GM23338 (cell line): ENCODE measurements around the gene P2RX4. TPM values are rescaled to one million over a fixed set of nuclear protein-coding genes. Genes with fewer than 3 reads are reported as not detected.

Source experiments
- ATAC-seq: fragments of 200-7000 bp; cut with Tn5 transposase; 3 replicates; pipeline ENCODE4 v1.9.1; 2020
- DNase-seq: peaks from one replicate; pipeline ENCODE4 v3.0.0-alpha.2; 2015; ENCODE audit warnings: low spot score
- H2AFZ ChIP-seq: fragments of 200-600 bp; sonication (generic); 2 replicates; pipeline ENCODE4 v1.8.0; 2016; ENCODE audit warnings: antibody characterized with exemption, mild to moderate bottlenecking, moderate library complexity
- H3F3A ChIP-seq: fragments of 200-600 bp; sonication (generic); replicated peaks from 2 replicates; pipeline ENCODE4 v1.8.0; 2017; ENCODE audit warnings: antibody characterized with exemption, mixed run types, low read depth
- H3K27ac ChIP-seq: fragments of 200-600 bp; sonication (generic); 2 replicates; pipeline ENCODE4 v1.6.1; 2016; ENCODE audit warnings: low read depth
- H3K27me3 ChIP-seq: fragments of 200-600 bp; sonication (generic); 2 replicates; pipeline ENCODE4 v1.8.0; 2016; ENCODE audit warnings: mild to moderate bottlenecking, mixed run types, moderate library complexity; ENCODE audit not compliant: insufficient read depth
- H3K36me3 ChIP-seq: fragments of 200-600 bp; sonication (generic); 2 replicates; pipeline ENCODE4 v1.8.0; 2016; ENCODE audit warnings: mild to moderate bottlenecking; ENCODE audit not compliant: insufficient read depth
- H3K4me1 ChIP-seq: fragments of 200-600 bp; sonication (generic); 2 replicates; pipeline ENCODE4 v1.8.0; 2016; ENCODE audit warnings: mild to moderate bottlenecking, moderate library complexity; ENCODE audit not compliant: insufficient read depth
- H3K4me2 ChIP-seq: fragments of 200-600 bp; sonication (generic); 2 replicates; pipeline ENCODE4 v1.7.1; 2017; ENCODE audit warnings: mixed run types
- H3K4me3 ChIP-seq: fragments of 200-600 bp; sonication (generic); 2 replicates; pipeline ENCODE4 v1.6.1; 2016; ENCODE audit warnings: mixed run types
- H3K79me2 ChIP-seq: fragments of 200-600 bp; sonication (generic); replicated peaks from 2 replicates; pipeline ENCODE4 v1.8.0; 2017; ENCODE audit warnings: mild to moderate bottlenecking; ENCODE audit not compliant: insufficient read depth
- H3K9me2 ChIP-seq: fragments of 200-600 bp; sonication (generic); 2 replicates; pipeline ENCODE4 v1.8.0; 2017; ENCODE audit not compliant: insufficient read depth
- H4K20me1 ChIP-seq: fragments of 200-600 bp; sonication (generic); replicated peaks from 2 replicates; pipeline ENCODE4 v1.8.0; 2017; ENCODE audit warnings: mild to moderate bottlenecking; ENCODE audit not compliant: insufficient read depth
- H3K27ac Mint-ChIP-seq: 2 replicates; pipeline ENCODE4 v1.8.0; 2020; ENCODE audit warnings: inconsistent platforms, mild to moderate bottlenecking, moderate library complexity, mixed read lengths
- H3K27me3 Mint-ChIP-seq: 3 replicates; pipeline ENCODE4 v1.8.0; 2022; ENCODE audit warnings: low read depth, mild to moderate bottlenecking, moderate library complexity, mixed read lengths, inconsistent platforms; ENCODE audit not compliant: insufficient read depth, poor library complexity
- H3K36me3 Mint-ChIP-seq: 3 replicates; pipeline ENCODE4 v1.8.0; 2021; ENCODE audit warnings: low read depth, mild to moderate bottlenecking, inconsistent platforms, moderate library complexity, mixed read lengths
- H3K4me1 Mint-ChIP-seq: 3 replicates; pipeline ENCODE4 v1.8.0; 2020; ENCODE audit warnings: mild to moderate bottlenecking, inconsistent platforms, mixed read lengths
- H3K4me3 Mint-ChIP-seq: 3 replicates; pipeline ENCODE4 v1.8.0; 2021; ENCODE audit warnings: moderate library complexity, mild to moderate bottlenecking, inconsistent platforms, mixed read lengths
- H3K9me3 Mint-ChIP-seq: 3 replicates; pipeline ENCODE4 v1.8.0; 2020; ENCODE audit warnings: moderate library complexity, mild to moderate bottlenecking, inconsistent platforms, mixed read lengths
- CREB1 ChIP-seq: fragments of 250-450 bp; sonication (Bioruptor Pico); IDR thresholded peaks from 2 replicates; pipeline ENCODE4 v1.5.0; 2020; ENCODE audit warnings: low read depth, mild to moderate bottlenecking, moderate library complexity
- ZNF331 ChIP-seq: fragments of 250-450 bp; sonication (Bioruptor Pico); IDR thresholded peaks from 2 replicates; pipeline ENCODE4 v1.5.0; 2020; ENCODE audit warnings: low read depth, mild to moderate bottlenecking, moderate library complexity
- polyA plus RNA-seq: library from polyadenylated mRNA; unstranded; fragments of >200 nt; fragmentation: Nextera tagmentation; extraction: Ambion mirVana; gene quantifications from 2 replicates; pipeline ENCODE4 v1.2.1, GENCODE V29; 2016
- total RNA-seq: library from RNA; depleted of rRNA; stranded (reverse); fragments of >200 nt; shearing (Covaris generic); gene quantifications from 2 replicates; pipeline ENCODE4 v1.2.3, GENCODE V29; 2014
- TF ChIP-seq, protein P1 (sequence below), 2 experiments: fragments of 200-600 bp in 1 of 2; sonication (generic) in 1 of 2; conservative IDR thresholded peaks; 2 replicates each; pipeline versions ENCODE4 v1.5.1 to v1.6.1; 2016 to 2017; ENCODE audit warnings: antibody characterized with exemption in 2 of 2, low read depth in 2 of 2, mild to moderate bottlenecking in 2 of 2, moderate library complexity in 1 of 2

Gene P2RX4
- total and polyA plus RNA-seq, 2 experiments from 2014 or later: 5.6 to 18.9 TPM

DNA sequence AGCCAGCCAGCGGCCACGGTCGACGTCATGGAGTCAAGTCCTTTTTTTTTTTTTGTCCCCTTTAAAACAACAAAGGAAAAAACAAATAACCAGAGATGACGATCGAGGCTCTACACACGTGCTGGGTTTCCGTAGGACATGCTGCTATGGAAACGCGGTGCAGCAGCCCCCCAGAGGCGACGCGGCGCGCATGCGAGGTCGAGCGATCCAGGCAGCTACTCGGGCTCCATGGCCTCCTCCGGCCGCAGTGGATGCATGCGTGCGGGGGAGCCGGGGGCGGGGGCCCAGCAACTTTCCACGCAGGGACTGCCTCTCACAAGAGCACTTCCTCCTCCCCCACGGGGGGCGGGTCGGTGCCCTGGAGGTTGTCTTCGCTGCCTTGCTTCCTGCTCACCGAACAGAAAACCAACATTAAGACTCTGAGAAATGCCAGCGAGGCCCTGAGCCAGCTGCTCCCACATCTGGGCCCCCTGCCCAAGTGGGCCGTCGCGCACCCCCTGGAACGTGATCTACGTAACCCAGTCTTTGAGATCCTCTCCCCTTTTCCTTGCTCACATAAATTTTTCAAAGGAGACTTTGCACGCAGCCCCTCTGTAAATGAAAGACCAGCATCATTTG is 30.7 kb downstream of the P2RX4 start:
- no peaks in the 10 kb centered on the region for H3K79me2 ChIP-seq
- no peaks in the 10 kb centered on the region for H3K36me3 ChIP-seq
- DNase-seq (peak; percentile 66), ATAC-seq (peak; percentile 60)
- no peaks in the 10 kb centered on the region for H3F3A ChIP-seq
- Mint-ChIP-seq H3K4me3 (no peak overlapping the region; the same call in 2 of the 3 replicates), H3K27me3 (peaks cover 12% of the 10 kb centered on the region), H3K36me3 (peaks cover 17% of the 10 kb centered on the region), H3K27ac (peak overlapping the region; percentile 40; the same call in 1 of the 2 replicates), H3K9me3 (no peaks in the 10 kb centered on the region), H3K4me1 (peaks cover 38% of the 10 kb centered on the region)
- H3K27ac ChIP-seq: no peak overlapping the region; the same call in 1 of the 2 replicates
- TF ChIP-seq, protein P1, sequence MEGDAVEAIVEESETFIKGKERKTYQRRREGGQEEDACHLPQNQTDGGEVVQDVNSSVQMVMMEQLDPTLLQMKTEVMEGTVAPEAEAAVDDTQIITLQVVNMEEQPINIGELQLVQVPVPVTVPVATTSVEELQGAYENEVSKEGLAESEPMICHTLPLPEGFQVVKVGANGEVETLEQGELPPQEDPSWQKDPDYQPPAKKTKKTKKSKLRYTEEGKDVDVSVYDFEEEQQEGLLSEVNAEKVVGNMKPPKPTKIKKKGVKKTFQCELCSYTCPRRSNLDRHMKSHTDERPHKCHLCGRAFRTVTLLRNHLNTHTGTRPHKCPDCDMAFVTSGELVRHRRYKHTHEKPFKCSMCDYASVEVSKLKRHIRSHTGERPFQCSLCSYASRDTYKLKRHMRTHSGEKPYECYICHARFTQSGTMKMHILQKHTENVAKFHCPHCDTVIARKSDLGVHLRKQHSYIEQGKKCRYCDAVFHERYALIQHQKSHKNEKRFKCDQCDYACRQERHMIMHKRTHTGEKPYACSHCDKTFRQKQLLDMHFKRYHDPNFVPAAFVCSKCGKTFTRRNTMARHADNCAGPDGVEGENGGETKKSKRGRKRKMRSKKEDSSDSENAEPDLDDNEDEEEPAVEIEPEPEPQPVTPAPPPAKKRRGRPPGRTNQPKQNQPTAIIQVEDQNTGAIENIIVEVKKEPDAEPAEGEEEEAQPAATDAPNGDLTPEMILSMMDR (conservative IDR thresholded peaks at IDR 0.05; ENCODE audit: low read depth in 2 of 2): peak; percentile 11 to 21; a peak in 1 of 4 replicates
- TF ChIP-seq ZNF331 (CRISPR knock-in tag): no peak
- no peaks in the 10 kb centered on the region for H3K27me3 ChIP-seq
- H4K20me1 ChIP-seq: no peaks in the 10 kb centered on the region; the same call in 1 of the 2 replicates
- H3K4me1 ChIP-seq: peaks cover 17% of the 10 kb centered on the region; the same call in 1 of the 2 replicates
- no peak overlapping the region for H3K4me3 ChIP-seq
- H3K4me2 ChIP-seq: peak overlapping the region; percentile 38; the same call in 1 of the 2 replicates
- H2AFZ ChIP-seq: no peak overlapping the region
- no peaks in the 10 kb centered on the region; the same call in 1 of the 2 replicates for H3K9me2 ChIP-seq

DNA sequence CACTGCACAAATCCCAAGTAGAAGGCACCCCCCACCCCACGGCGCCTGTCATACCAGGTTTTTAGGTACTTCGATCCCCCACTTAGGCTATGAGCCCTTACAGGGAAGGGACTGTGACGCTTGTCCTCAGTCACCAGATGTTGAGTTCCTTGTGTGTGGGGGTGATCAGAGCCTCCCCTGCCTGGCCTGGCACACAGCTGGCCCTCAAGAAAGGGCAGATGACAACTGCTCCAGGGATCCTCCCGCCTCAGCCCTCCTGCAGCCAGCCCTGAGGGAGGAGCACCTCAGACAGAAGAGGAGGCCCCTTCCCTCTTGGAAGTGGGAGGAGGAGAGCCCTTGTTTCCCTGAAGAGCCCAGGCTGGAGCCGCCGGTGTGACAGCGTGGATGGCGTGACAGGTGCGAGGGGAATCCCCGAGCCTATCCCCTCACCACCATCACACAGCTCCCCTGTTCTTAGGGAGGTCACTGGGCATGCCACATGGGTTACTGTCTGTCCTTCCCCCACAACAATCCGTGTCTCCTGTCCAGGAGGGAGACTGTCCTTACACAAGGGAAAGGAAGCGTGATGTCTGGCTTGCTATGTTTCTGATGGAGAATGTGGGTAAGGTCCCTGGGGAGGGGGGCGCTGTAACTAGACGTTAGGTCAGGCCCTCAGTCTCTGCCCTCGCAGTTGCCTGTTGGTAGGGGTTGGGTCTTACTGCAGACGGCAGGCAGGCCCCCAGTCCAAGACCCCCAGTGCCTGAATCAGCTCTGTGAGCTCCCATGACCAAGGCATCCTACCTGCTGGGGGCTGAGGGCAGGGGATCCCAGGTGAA is 31.4 kb downstream of the P2RX4 start:
- H3K27me3 Mint-ChIP-seq: peaks cover 12% of the 10 kb centered on the region
- Histone ChIP-seq H3F3A (no peaks in the 10 kb centered on the region), H4K20me1 (no peaks in the 10 kb centered on the region; the same call in 1 of the 2 replicates), H3K36me3 (no peaks in the 10 kb centered on the region), H3K27ac (no peak overlapping the region), H3K4me3 (no peak overlapping the region), H3K79me2 (no peaks in the 10 kb centered on the region), H3K27me3 (no peaks in the 10 kb centered on the region), H3K4me1 (peaks cover 17% of the 10 kb centered on the region; the same call in 1 of the 2 replicates), H3K9me2 (no peaks in the 10 kb centered on the region; the same call in 1 of the 2 replicates), H2AFZ (no peak overlapping the region), H3K4me2 (no peak overlapping the region)
- H3K27ac Mint-ChIP-seq: peak overlapping the region; percentile 72; the same call in 1 of the 2 replicates
- TF ChIP-seq, protein P1 (conservative IDR thresholded peaks at IDR 0.05; ENCODE audit: low read depth in 2 of 2): 0 out of 4 replicates have a peak, but pooled peaks of 1 of the 2 experiments have one; percentile 13
- no peak for TF ChIP-seq CREB1
- peaks cover 36% of the 10 kb centered on the region for H3K4me1 Mint-ChIP-seq
- H3K9me3 Mint-ChIP-seq: no peaks in the 10 kb centered on the region
- peaks cover 17% of the 10 kb centered on the region for H3K36me3 Mint-ChIP-seq
- no peak; the same call in 1 of the 3 replicates for ATAC-seq
- no peak for DNase-seq
- H3K4me3 Mint-ChIP-seq: no peak overlapping the region; the same call in 2 of the 3 replicates
